ENCODE measurements around the gene ACTN3. TPM values are rescaled to one million over a fixed set of nuclear protein-coding genes. Genes with fewer than 3 reads are reported as not detected.
"Not testable (repeated sequence)": the region's sequence is repeated elsewhere in the genome, so short reads cannot be mapped to it uniquely, and the experiment has no call there.

The ACTN3 gene
- total RNA-seq, 4 donors from 2014 or later, result not detected

- no peak for ATAC-seq
Measured at GRCh38 chr11:66543263-66544107, 3.2 kb upstream of the ACTN3 start.

DNA sequence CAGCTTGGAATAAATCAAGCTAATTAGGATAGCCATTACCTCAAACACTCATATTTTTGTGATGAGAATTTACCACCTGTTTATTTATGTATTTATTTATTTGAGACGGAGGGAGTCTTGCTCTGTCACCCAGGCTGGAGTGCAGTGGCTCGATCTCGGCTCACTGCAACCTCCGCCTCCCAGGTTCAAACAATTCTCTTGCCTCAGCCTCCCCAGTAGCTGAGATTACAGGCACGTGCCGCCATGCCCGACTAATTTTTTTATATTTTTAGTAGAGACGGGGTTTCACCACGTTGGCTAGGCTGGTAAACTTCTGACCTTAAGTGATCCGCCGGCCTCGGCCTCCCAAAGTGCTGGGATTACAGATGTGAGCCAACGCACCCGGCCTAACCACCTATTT lies 1.8 kb upstream of the ACTN3 start:
- ATAC-seq, H3K9me3 ChIP-seq, H3K27me3 ChIP-seq: not testable (repeated sequence)
- peaks cover 0 to 39% of the 10 kb centered on the region in 2 donors for H3K36me3 ChIP-seq
- WGBS, 2 donors (ENCODE audit: low coverage in 1 of 2), result 71 to 73% methylated on average over 10 to 14 of the region's 14 CpGs
- H3K4me3 ChIP-seq, result peak overlapping the region; percentile 84 to 91
- H3K27ac ChIP-seq, result peak overlapping the region in 1 of 4 donors; percentile 87
- H3K4me1 ChIP-seq, result peaks cover 3 to 58% (median 18%) of the 10 kb centered on the region in 3 donors

More at GRCh38 chr11:66543263-66544107, 3.2 kb upstream of the ACTN3 start:
- TF ChIP-seq POLR2AphosphoS5 (IDR thresholded peaks at IDR 0.05) (no peak), POLR2A (IDR thresholded peaks at IDR 0.05) (no peak)
- TF ChIP-seq, protein P1, sequence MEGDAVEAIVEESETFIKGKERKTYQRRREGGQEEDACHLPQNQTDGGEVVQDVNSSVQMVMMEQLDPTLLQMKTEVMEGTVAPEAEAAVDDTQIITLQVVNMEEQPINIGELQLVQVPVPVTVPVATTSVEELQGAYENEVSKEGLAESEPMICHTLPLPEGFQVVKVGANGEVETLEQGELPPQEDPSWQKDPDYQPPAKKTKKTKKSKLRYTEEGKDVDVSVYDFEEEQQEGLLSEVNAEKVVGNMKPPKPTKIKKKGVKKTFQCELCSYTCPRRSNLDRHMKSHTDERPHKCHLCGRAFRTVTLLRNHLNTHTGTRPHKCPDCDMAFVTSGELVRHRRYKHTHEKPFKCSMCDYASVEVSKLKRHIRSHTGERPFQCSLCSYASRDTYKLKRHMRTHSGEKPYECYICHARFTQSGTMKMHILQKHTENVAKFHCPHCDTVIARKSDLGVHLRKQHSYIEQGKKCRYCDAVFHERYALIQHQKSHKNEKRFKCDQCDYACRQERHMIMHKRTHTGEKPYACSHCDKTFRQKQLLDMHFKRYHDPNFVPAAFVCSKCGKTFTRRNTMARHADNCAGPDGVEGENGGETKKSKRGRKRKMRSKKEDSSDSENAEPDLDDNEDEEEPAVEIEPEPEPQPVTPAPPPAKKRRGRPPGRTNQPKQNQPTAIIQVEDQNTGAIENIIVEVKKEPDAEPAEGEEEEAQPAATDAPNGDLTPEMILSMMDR (IDR thresholded peaks at IDR 0.05), result peak in 3 of 4 experiments; percentile 21 to 60 (median 46)
- Histone ChIP-seq H3K27me3 (no peaks in the 10 kb centered on the region), H3K9me3 (no peaks in the 10 kb centered on the region), H3K36me3 (peaks cover 0 to 53% of the 10 kb centered on the region in 2 donors), H3K4me3 (no peak overlapping the region), H3K27ac (peak overlapping the region in 3 of 4 donors; percentile 11 to 22 (median 11)), H3K4me1 (peaks cover 3 to 58% (median 18%) of the 10 kb centered on the region in 3 donors)
- WGBS, 2 donors (ENCODE audit: low coverage in 1 of 2), result 25 to 31% methylated on average over 3 to 13 of the region's 26 CpGs

- 0% methylated on average over 1 of the region's 71 CpGs; no CpG with 5 or more reads in 1 of the 2 donors for WGBS, 2 donors (ENCODE audit: low coverage in 1 of 2)
- peaks cover 0 to 30% of the 10 kb centered on the region in 2 donors for H3K36me3 ChIP-seq
- H3K9me3 ChIP-seq, result no peaks in the 10 kb centered on the region
- no peaks in the 10 kb centered on the region for H3K27me3 ChIP-seq
- peaks cover 3 to 58% (median 18%) of the 10 kb centered on the region in 3 donors for H3K4me1 ChIP-seq
- peak within 1 kb of the TSS; percentile 84 to 91 for H3K4me3 ChIP-seq
- peak; percentile 97 for ATAC-seq
- H3K27ac ChIP-seq, result peak within 1 kb of the TSS; percentile 57 to 87 (median 84)
- TF ChIP-seq POLR2A (IDR thresholded peaks at IDR 0.05) (peak; percentile 54 to 59), POLR2AphosphoS5 (IDR thresholded peaks at IDR 0.05) (peak; percentile 71)
- TF ChIP-seq, protein P1 (IDR thresholded peaks at IDR 0.05), result no peak
Measured at GRCh38 chr11:66545701-66546367, 869 bp upstream of the ACTN3 start, which contains the start of gene ZDHHC24. Gene ZDHHC24 (minus strand): TSS chr11:66546048. CDS start chr11:66546003, 45 bp downstream.

GRCh38 chr11:66546966-66547661 lies 411 bp downstream of the ACTN3 start:
- Histone ChIP-seq H3K36me3 (peaks cover 0 to 17% of the 10 kb centered on the region in 2 donors), H3K4me1 (peaks cover 3 to 55% (median 18%) of the 10 kb centered on the region in 3 donors), H3K27ac (peak overlapping the region in 3 of 4 donors; percentile 84 to 87 (median 84)), H3K4me3 (peak overlapping the region in 1 of 2 donors; percentile 91), H3K27me3 (no peaks in the 10 kb centered on the region), H3K9me3 (no peaks in the 10 kb centered on the region)
- no peak for ATAC-seq
- TF ChIP-seq, protein P1 (IDR thresholded peaks at IDR 0.05), result no peak
- TF ChIP-seq EP300 (IDR thresholded peaks at IDR 0.05) (no peak), POLR2A (IDR thresholded peaks at IDR 0.05) (no peak), POLR2AphosphoS5 (IDR thresholded peaks at IDR 0.05) (no peak)
- WGBS, 2 donors (ENCODE audit: low coverage in 1 of 2), result 20 to 52% methylated on average over 1 to 2 of the region's 18 CpGs

- Histone ChIP-seq H3K27me3 (no peaks in the 10 kb centered on the region), H3K27ac (peak overlapping the region in 2 of 4 donors; percentile 84 to 87), H3K9me3 (no peaks in the 10 kb centered on the region), H3K4me1 (peaks cover 3 to 50% (median 18%) of the 10 kb centered on the region in 3 donors), H3K4me3 (no peak overlapping the region), H3K36me3 (peaks cover 0 to 12% of the 10 kb centered on the region in 2 donors)
- no peak for ATAC-seq
- TF ChIP-seq POLR2A (IDR thresholded peaks at IDR 0.05), result no peak
- TF ChIP-seq, protein P1 (IDR thresholded peaks at IDR 0.05), result no peak
- TF ChIP-seq POLR2AphosphoS5 (IDR thresholded peaks at IDR 0.05), result no peak
- TF ChIP-seq EP300 (IDR thresholded peaks at IDR 0.05), result no peak
- WGBS, 2 donors (ENCODE audit: low coverage in 1 of 2), result no CpG with 5 or more reads among the region's 5 CpGs
Measured at GRCh38 chr11:66547662-66548009, 933 bp downstream of the ACTN3 start.
